CD4-positive, alpha-beta T cell (primary cell): ENCODE results near the gene RALGPS1. TPM values are rescaled to one million over a fixed set of nuclear protein-coding genes. Genes with fewer than 3 reads are reported as not detected.

Source experiments
- ATAC-seq: fragments of 200-7000 bp; cut with Tn5 transposase; one replicate; pipeline ENCODE4 v1.10.0; 2022; ENCODE audit warnings: mild to moderate bottlenecking; ENCODE audit not compliant: poor library complexity
- CTCF ChIA-PET: fragments of 350-600 bp; sonication (Branson Sonifier 250); formaldehyde crosslinking; loops from one replicate; lab custom pipeline; 2021; ENCODE audit warnings: antibody characterized with exemption, inconsistent platforms; lab: Charles Lee
- POLR2A ChIA-PET: fragments of 350-600 bp; sonication (Branson Sonifier 250); formaldehyde crosslinking; loops from one replicate; lab custom pipeline; 2021; ENCODE audit warnings: antibody characterized with exemption, inconsistent platforms; lab: Charles Lee
- DNase-seq, 14 experiments: peaks; one replicate each; pipeline ENCODE4 v3.0.0-alpha.2; 2013 to 2020; ENCODE audit warnings: mixed read lengths in 2 of 14
- H3K27ac ChIP-seq, 2 donors: one replicate each; pipeline versions ENCODE4 v1.5.1 to v1.7.0; 2013; ENCODE audit warnings: low read length in 2 of 2, low read depth in 1 of 2, mild to moderate bottlenecking in 1 of 2
- H3K27me3 ChIP-seq, 2 experiments: 1 replicate in 1 of 2; 2 replicates in 1 of 2; pipeline versions ENCODE4 v1.6.1 to v1.7.0; 2013; ENCODE audit warnings: low read length in 2 of 2, control low read depth in 1 of 2, mild to moderate bottlenecking in 1 of 2, moderate library complexity in 1 of 2; ENCODE audit not compliant: insufficient read depth in 2 of 2, control insufficient read depth in 1 of 2
- H3K36me3 ChIP-seq: one replicate; pipeline ENCODE4 v1.6.1; 2013; ENCODE audit warnings: low read length, control low read depth; ENCODE audit not compliant: insufficient read depth
- H3K4me1 ChIP-seq: one replicate; pipeline ENCODE4 v1.6.1; 2013; ENCODE audit warnings: low read length, control low read depth; ENCODE audit not compliant: insufficient read depth
- H3K4me3 ChIP-seq: one replicate; pipeline ENCODE4 v1.5.1; 2013; ENCODE audit warnings: mild to moderate bottlenecking, low read length, moderate library complexity
- H3K9me3 ChIP-seq, 2 experiments: 1 replicate in 1 of 2; 2 replicates in 1 of 2; pipeline versions ENCODE4 v1.6.1 to v1.7.0; 2013; ENCODE audit warnings: low read length in 2 of 2, mild to moderate bottlenecking in 2 of 2, control low read depth in 1 of 2, moderate library complexity in 1 of 2; ENCODE audit not compliant: control insufficient read depth in 1 of 2, insufficient read depth in 1 of 2
- H3K27ac Mint-ChIP-seq: one replicate; pipeline ENCODE4 v1.8.0; 2020; ENCODE audit warnings: mixed read lengths
- H3K27me3 Mint-ChIP-seq: one replicate; pipeline ENCODE4 v1.8.0; 2021; ENCODE audit warnings: mixed read lengths
- H3K36me3 Mint-ChIP-seq: one replicate; pipeline ENCODE4 v1.8.0; 2021; ENCODE audit warnings: low read depth, mixed read lengths
- H3K4me1 Mint-ChIP-seq: one replicate; pipeline ENCODE4 v1.8.0; 2021; ENCODE audit warnings: low read depth, mixed read lengths
- H3K4me3 Mint-ChIP-seq: one replicate; pipeline ENCODE4 v1.8.0; 2020; ENCODE audit warnings: mild to moderate bottlenecking, mixed read lengths
- H3K9me3 Mint-ChIP-seq: one replicate; pipeline ENCODE4 v1.8.0; 2020; ENCODE audit warnings: mixed read lengths
- intact Hi-C, 2 experiments: fragments of 100-400 bp; cut with DNase I in 1 of 2; cut with micrococcal nuclease in 1 of 2; formaldehyde crosslinking; loops; one replicate each; pipeline versions ENCODE4 v1.15.1 to v1.9.0; 2023 to 2025; cut with DNase I, micrococcal nuclease
- total RNA-seq, 174 experiments: library from RNA in 2 of 174; stranded (reverse) in 2 of 174; gene quantifications; one replicate each; pipeline ENCODE4 v1.2.3 and lab custom pipeline; 2021 to 2026
- TF ChIP-seq, protein P1 (sequence below): fragments of 200-600 bp; IDR thresholded peaks from one replicate; pipeline ENCODE4 v1.8.0; 2022; ENCODE audit warnings: antibody characterized with exemption, mild to moderate bottlenecking

Gene RALGPS1
- total RNA-seq, 2 experiments from 2014 or later = 5.8 to 6.3 TPM

DNA sequence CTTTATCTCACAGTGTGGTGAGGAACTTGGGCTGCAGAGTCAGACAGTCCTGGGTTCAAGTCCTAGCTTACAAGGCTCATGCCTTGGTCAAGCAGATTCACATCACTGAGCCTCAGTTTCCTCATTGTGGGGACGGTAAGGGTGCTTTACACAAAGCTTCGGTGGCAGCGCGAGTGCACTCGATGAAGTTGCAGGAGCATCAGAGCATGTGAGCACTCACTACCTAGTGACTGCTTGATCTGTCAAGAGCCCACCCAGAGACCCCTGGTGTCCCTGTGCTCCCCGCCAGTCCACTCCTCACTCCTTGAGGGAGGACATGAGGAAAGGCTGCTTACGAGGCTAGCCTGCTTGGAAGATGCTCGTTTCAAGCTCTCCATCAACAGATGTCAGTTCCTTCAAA, 293.8 kb downstream of the RALGPS1 start:
- ATAC-seq (no peak), DNase-seq (no peak)
- intact Hi-C loops = no loop called here
- ChIA-PET CTCF (no interaction called here), POLR2A (no interaction called here)
- H3K9me3 Mint-ChIP-seq = no peaks in the 10 kb centered on the region
- H3K27ac ChIP-seq = no peak overlapping the region
- peaks cover 33% of the 10 kb centered on the region for H3K27me3 Mint-ChIP-seq
- H3K4me3 ChIP-seq = no peak overlapping the region
- peaks cover 4% of the 10 kb centered on the region for H3K4me1 ChIP-seq
- no peaks in the 10 kb centered on the region for H3K36me3 ChIP-seq
- no peak overlapping the region for H3K27ac Mint-ChIP-seq
- H3K27me3 ChIP-seq = no peaks in the 10 kb centered on the region
- H3K36me3 Mint-ChIP-seq = no peaks in the 10 kb centered on the region
- peaks cover 6% of the 10 kb centered on the region for H3K4me1 Mint-ChIP-seq
- TF ChIP-seq, protein P1, sequence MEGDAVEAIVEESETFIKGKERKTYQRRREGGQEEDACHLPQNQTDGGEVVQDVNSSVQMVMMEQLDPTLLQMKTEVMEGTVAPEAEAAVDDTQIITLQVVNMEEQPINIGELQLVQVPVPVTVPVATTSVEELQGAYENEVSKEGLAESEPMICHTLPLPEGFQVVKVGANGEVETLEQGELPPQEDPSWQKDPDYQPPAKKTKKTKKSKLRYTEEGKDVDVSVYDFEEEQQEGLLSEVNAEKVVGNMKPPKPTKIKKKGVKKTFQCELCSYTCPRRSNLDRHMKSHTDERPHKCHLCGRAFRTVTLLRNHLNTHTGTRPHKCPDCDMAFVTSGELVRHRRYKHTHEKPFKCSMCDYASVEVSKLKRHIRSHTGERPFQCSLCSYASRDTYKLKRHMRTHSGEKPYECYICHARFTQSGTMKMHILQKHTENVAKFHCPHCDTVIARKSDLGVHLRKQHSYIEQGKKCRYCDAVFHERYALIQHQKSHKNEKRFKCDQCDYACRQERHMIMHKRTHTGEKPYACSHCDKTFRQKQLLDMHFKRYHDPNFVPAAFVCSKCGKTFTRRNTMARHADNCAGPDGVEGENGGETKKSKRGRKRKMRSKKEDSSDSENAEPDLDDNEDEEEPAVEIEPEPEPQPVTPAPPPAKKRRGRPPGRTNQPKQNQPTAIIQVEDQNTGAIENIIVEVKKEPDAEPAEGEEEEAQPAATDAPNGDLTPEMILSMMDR = no peak
- H3K9me3 ChIP-seq = no peaks in the 10 kb centered on the region
- no peak overlapping the region for H3K4me3 Mint-ChIP-seq

- Histone ChIP-seq H3K4me1 (no peaks in the 10 kb centered on the region), H3K36me3 (no peaks in the 10 kb centered on the region), H3K27me3 (no peaks in the 10 kb centered on the region), H3K9me3 (no peaks in the 10 kb centered on the region), H3K4me3 (no peak overlapping the region), H3K27ac (no peak overlapping the region)
- ATAC-seq (no peak), DNase-seq (no peak)
- Mint-ChIP-seq H3K9me3 (no peaks in the 10 kb centered on the region), H3K4me1 (no peaks in the 10 kb centered on the region), H3K36me3 (no peaks in the 10 kb centered on the region), H3K4me3 (no peak overlapping the region), H3K27me3 (peaks cover 31% of the 10 kb centered on the region), H3K27ac (no peak overlapping the region)
- CTCF ChIA-PET = no interaction called here
- intact Hi-C loops = no loop called here
- TF ChIP-seq, protein P1 = no peak
- POLR2A ChIA-PET = no interaction called here
Measured at GRCh38 chr9:127209220-127209619, 294.6 kb downstream of the RALGPS1 start.

GRCh38 chr9:127209948-127210640, 295.5 kb downstream of the RALGPS1 start:
- no peaks in the 10 kb centered on the region for H3K9me3 Mint-ChIP-seq
- Histone ChIP-seq H3K9me3 (no peaks in the 10 kb centered on the region), H3K4me1 (no peaks in the 10 kb centered on the region), H3K27ac (no peak overlapping the region), H3K27me3 (no peaks in the 10 kb centered on the region), H3K4me3 (no peak overlapping the region), H3K36me3 (no peaks in the 10 kb centered on the region)
- TF ChIP-seq, protein P1 = no peak
- no peak for DNase-seq
- H3K4me3 Mint-ChIP-seq = no peak overlapping the region
- no peak for ATAC-seq
- intact Hi-C loops = loop anchor here in 1 of 2 experiments (10.0 kb wide), 2 partner anchors 245 to 525 kb away; partner anchors contain the start of genes LRSAM1, RPL12 and TOR2A
- H3K27me3 Mint-ChIP-seq = peaks cover 31% of the 10 kb centered on the region
- ChIA-PET POLR2A (no interaction called here), CTCF (no interaction called here)
- no peaks in the 10 kb centered on the region for H3K36me3 Mint-ChIP-seq
- peaks cover 5% of the 10 kb centered on the region for H3K4me1 Mint-ChIP-seq
- H3K27ac Mint-ChIP-seq = no peak overlapping the region
